IMR-90 (cell line): ENCODE data around the gene RPGRIP1L. TPM values are rescaled to one million over a fixed set of nuclear protein-coding genes. Genes with fewer than 3 reads are reported as not detected.

Source experiments
- ATAC-seq: fragments of 200-7000 bp; cut with Tn5 transposase; 2 replicates; pipeline ENCODE4 v1.9.1; 2020; ENCODE audit warnings: low read depth, mild to moderate bottlenecking, moderate library complexity
- BruUV-seq: library from RNA; stranded (reverse); fragments of 400-500 nt; replicated peaks from 2 replicates; lab custom pipeline; 2021; lab: Mats Ljungman, UMichigan
- CTCF ChIA-PET: fragments of 300-600 bp; formaldehyde crosslinking; extraction: SDS; loops from one replicate; lab custom pipeline; 2021; ENCODE audit warnings: antibody characterized with exemption; lab: Yijun Ruan, JAX
- POLR2A ChIA-PET: fragments of 300-600 bp; sonication (Branson Sonifier 250); formaldehyde crosslinking; loops from one replicate; lab custom pipeline; 2022; ENCODE audit warnings: antibody characterized with exemption; ENCODE audit not compliant: unreplicated experiment; lab: Charles Lee
- DNase-seq: peaks from one replicate; pipeline ENCODE4 v3.0.0; 2013
- H2AFZ ChIP-seq: replicated peaks from 2 replicates; pipeline ENCODE3; 2013; ENCODE audit warnings: low read length, mild to moderate bottlenecking; ENCODE audit not compliant: poor library complexity
- H2AK5ac ChIP-seq: 2 replicates; pipeline ENCODE4 v1.6.1; 2013; ENCODE audit warnings: low read depth, low read length, inconsistent platforms
- H2AK9ac ChIP-seq: replicated peaks from 2 replicates; pipeline ENCODE3; 2013; ENCODE audit warnings: mild to moderate bottlenecking, low read depth, low read length, moderate library complexity; ENCODE audit not compliant: poor library complexity
- H2BK120ac ChIP-seq: 2 replicates; pipeline ENCODE4 v1.6.1; 2013; ENCODE audit warnings: low read depth, low read length, inconsistent platforms
- H2BK15ac ChIP-seq: 3 replicates; pipeline ENCODE4 v1.6.1; 2013; ENCODE audit warnings: low read depth, low read length, inconsistent platforms
- H2BK20ac ChIP-seq: 2 replicates; pipeline ENCODE4 v1.6.1; 2013; ENCODE audit warnings: low read depth, mild to moderate bottlenecking, inconsistent platforms, low read length, moderate library complexity
- H2BK5ac ChIP-seq: 2 replicates; pipeline ENCODE4 v1.6.1; 2013; ENCODE audit warnings: mild to moderate bottlenecking, low read depth, low read length, inconsistent platforms; ENCODE audit not compliant: poor library complexity, severe bottlenecking
- H3K14ac ChIP-seq: replicated peaks from 2 replicates; pipeline ENCODE4 v1.6.1; 2013; ENCODE audit warnings: low read depth, low read length, inconsistent platforms
- H3K18ac ChIP-seq: 2 replicates; pipeline ENCODE4 v1.6.1; 2013; ENCODE audit warnings: low read depth, low read length, control low read depth
- H3K23ac ChIP-seq: 2 replicates; pipeline ENCODE4 v1.6.1; 2013; ENCODE audit warnings: low read depth, low read length, inconsistent platforms
- H3K27ac ChIP-seq: 2 replicates; pipeline ENCODE4 v1.5.1; 2013; ENCODE audit warnings: mild to moderate bottlenecking, control low read depth, low read length; ENCODE audit not compliant: insufficient read depth
- H3K27me3 ChIP-seq: 2 replicates; pipeline ENCODE4 v1.6.1; 2013; ENCODE audit warnings: low read length; ENCODE audit not compliant: control insufficient read depth, insufficient read depth
- H3K36me3 ChIP-seq: 2 replicates; pipeline ENCODE4 v1.6.1; 2013; ENCODE audit warnings: low read length, mixed read lengths; ENCODE audit not compliant: control insufficient read depth, insufficient read depth
- H3K4ac ChIP-seq: 2 replicates; pipeline ENCODE4 v1.6.1; 2013; ENCODE audit warnings: low read depth, low read length, inconsistent platforms
- H3K4me1 ChIP-seq: 2 replicates; pipeline ENCODE4 v1.6.1; 2013; ENCODE audit warnings: low read length, mixed read lengths; ENCODE audit not compliant: control insufficient read depth, insufficient read depth
- H3K4me2 ChIP-seq: 2 replicates; pipeline ENCODE4 v1.6.1; 2013; ENCODE audit warnings: low read depth, mild to moderate bottlenecking, control low read depth, low read length, moderate library complexity
- H3K4me3 ChIP-seq: 2 replicates; pipeline ENCODE4 v1.5.1; 2013; ENCODE audit warnings: low read depth, mild to moderate bottlenecking, control low read depth, low read length, moderate library complexity; ENCODE audit not compliant: insufficient read depth
- H3K56ac ChIP-seq: 2 replicates; pipeline ENCODE4 v1.6.1; 2013; ENCODE audit warnings: low read length, inconsistent platforms; ENCODE audit not compliant: insufficient read depth; ENCODE audit errors: extremely low read depth
- H3K79me1 ChIP-seq, 2 experiments: 2 replicates each; pipeline ENCODE4 v1.6.1; 2013; ENCODE audit warnings: low read length in 2 of 2, inconsistent platforms in 1 of 2, low read depth in 1 of 2
- H3K9ac ChIP-seq: 2 replicates; pipeline ENCODE4 v1.6.1; 2013; ENCODE audit warnings: low read depth, low read length, control low read depth
- H3K9me1 ChIP-seq: 2 replicates; pipeline ENCODE4 v1.6.1; 2013; ENCODE audit warnings: low read length, inconsistent platforms; ENCODE audit not compliant: insufficient read depth
- H3K9me3 ChIP-seq: 2 replicates; pipeline ENCODE4 v1.6.1; 2013; ENCODE audit warnings: low read length; ENCODE audit not compliant: control insufficient read depth, insufficient read depth
- H4K20me1 ChIP-seq: 2 replicates; pipeline ENCODE4 v1.6.1; 2013; ENCODE audit warnings: low read length, inconsistent platforms; ENCODE audit not compliant: insufficient read depth
- H4K5ac ChIP-seq: 2 replicates; pipeline ENCODE4 v1.6.1; 2013; ENCODE audit warnings: mild to moderate bottlenecking, low read depth, low read length, control low read depth
- H4K8ac ChIP-seq, 2 experiments: 2 replicates each; pipeline ENCODE4 v1.6.1; 2013; ENCODE audit warnings: low read depth in 2 of 2, low read length in 2 of 2, control low read depth in 1 of 2, inconsistent platforms in 1 of 2
- H4K91ac ChIP-seq: 2 replicates; pipeline ENCODE4 v1.6.1; 2013; ENCODE audit warnings: low read depth, low read length, inconsistent platforms; ENCODE audit not compliant: insufficient read depth
- MAFK ChIP-seq: IDR thresholded peaks from 2 replicates; pipeline ENCODE4 v1.6.1; 2012; ENCODE audit warnings: low read depth, low read length, improper control_type of control experiment
- NFE2L2 ChIP-seq: fragments of 150-350 bp; IDR thresholded peaks from 2 replicates; pipeline ENCODE4 v1.6.1; 2016; ENCODE audit warnings: low read depth, mild to moderate bottlenecking, low read length
- RAD21 ChIP-seq: IDR thresholded peaks from 2 replicates; pipeline ENCODE4 v1.6.1; 2012; ENCODE audit warnings: low read length, improper control_type of control experiment
- RCOR1 ChIP-seq: IDR thresholded peaks from 2 replicates; pipeline ENCODE4 v1.6.1; 2012; ENCODE audit warnings: mild to moderate bottlenecking, low read length, improper control_type of control experiment; ENCODE audit not compliant: insufficient replicate concordance
- RFX5 ChIP-seq: IDR thresholded peaks from 2 replicates; pipeline ENCODE4 v1.8.0; 2012; ENCODE audit warnings: low read depth, mild to moderate bottlenecking, low read length, moderate library complexity
- WGBS, 2 experiments: methylation state at CpG; one replicate each; pipeline versions ENCODE4 v1.1.5 to v1.1.7; 2013; ENCODE audit warnings: missing lambda C conversion rate in 2 of 2; ENCODE audit not compliant: insufficient read length in 1 of 2; ENCODE audit errors: extremely low coverage in 2 of 2; 5-methylcytosine and 5-hydroxymethylcytosine counted together
- dilution Hi-C: fragments of 300-500 bp; cut with HindIII; formaldehyde crosslinking; loops from one replicate; pipeline ENCODE4 v1.14.3; 2018; ENCODE audit warnings: low sequenced_read_pairs; ENCODE audit not compliant: unreplicated experiment
- in situ Hi-C: fragments of 300-500 bp; cut with MboI; formaldehyde crosslinking; loops from 3 replicates; pipeline ENCODE4 v1.14.3; 2019; ENCODE audit warnings: low sequenced_read_pairs, inconsistent platforms, mixed read lengths
- intact Hi-C: fragments of 100-400 bp; cut with micrococcal nuclease; formaldehyde crosslinking; loops from 2 replicates; pipeline ENCODE4 v1.10.0; 2022
- polyA plus RNA-seq, 3 experiments: library from polyadenylated mRNA; depleted of rRNA; stranded (reverse); fragments of >200 nt; gene quantifications; 2 replicates each; pipeline ENCODE4 v1.2.3, GENCODE V29; 2012; ENCODE audit warnings: low replicate concordance in 1 of 3
- total RNA-seq: library from RNA; depleted of rRNA; stranded (reverse); fragments of >200 nt; gene quantifications from 2 replicates; pipeline ENCODE4 v1.2.3, GENCODE V29; 2012

Gene RPGRIP1L
- total and polyA plus RNA-seq, 2 of the 4 experiments (the other 2 are of a cell fraction): 7.3 to 10.4 TPM

- in situ Hi-C loops: no loop called here
- Histone ChIP-seq H3K27me3 (no peaks in the 10 kb centered on the region), H3K9ac (no peak overlapping the region), H2BK5ac (no peak overlapping the region), H3K4me1 (peaks cover 6% of the 10 kb centered on the region), H3K79me1 (no peaks in the 10 kb centered on the region), H3K4me2 (no peak overlapping the region), H3K4me3 (no peak overlapping the region), H2AFZ (no peak overlapping the region), H3K56ac (no peak overlapping the region), H3K14ac (no peak overlapping the region), H4K20me1 (no peaks in the 10 kb centered on the region), H2BK120ac (no peak overlapping the region), H3K36me3 (peaks cover 5% of the 10 kb centered on the region; the same call in 1 of the 2 replicates), H2BK15ac (no peak overlapping the region), H2AK9ac (no peak overlapping the region), H4K8ac (no peak overlapping the region), H3K9me1 (peaks cover 3% of the 10 kb centered on the region; the same call in 1 of the 2 replicates), H2AK5ac (no peak overlapping the region), H3K27ac (no peak overlapping the region), H3K18ac (no peak overlapping the region), H3K4ac (no peak overlapping the region), H3K23ac (no peak overlapping the region), H3K9me3 (no peaks in the 10 kb centered on the region), H4K91ac (no peak overlapping the region), H4K5ac (no peak overlapping the region), H2BK20ac (no peak overlapping the region)
- TF ChIP-seq MAFK (no peak), RCOR1 (no peak), NFE2L2 (no peak), RFX5 (no peak), RAD21 (no peak)
- CTCF ChIA-PET: interaction anchor here (0.6 kb wide), 1 partner anchor 284 kb away, joined by 4 read pairs; no protein-coding TSS in a partner anchor
- no CpG with 5 or more reads among the region's 4 CpGs for WGBS, 2 experiments
- POLR2A ChIA-PET: no interaction called here
- DNase-seq: no peak
- intact Hi-C loops: no loop called here
- no peak for ATAC-seq
- dilution Hi-C loops: no loop called here
- BruUV-seq: no TSS peak
Measured at GRCh38 chr16:53601961-53602360, 101.7 kb downstream of the RPGRIP1L start.
